A204.1 (cell line): Measurements from ENCODE around the gene DCAF4.

ENCODE experiments used
- FAIRE-seq: peaks from 2 replicates; lab custom pipeline; 2012; peaks lifted over from hg19 to GRCh38; lab: Jason Lieb, UNC

DCAF4 gene

GRCh38 chr14:72926292-72927028 lies at the start of gene DCAF4:
DCAF4 (plus strand) TSS chr14:72926464; CDS start chr14:72937979, 11,515 bp downstream.
- peak; percentile 94 for FAIRE-seq

GRCh38 chr14:72876710-72877063 lies 49.6 kb upstream of the DCAF4 start:
- FAIRE-seq = no peak

- no peak for FAIRE-seq
Observed at GRCh38 chr14:72878746-72879145, 47.5 kb upstream of the DCAF4 start.

- FAIRE-seq = no peak
Observed at GRCh38 chr14:72879431-72879830, 46.8 kb upstream of the DCAF4 start.

GRCh38 chr14:72880164-72880563 lies 46.1 kb upstream of the DCAF4 start:
- FAIRE-seq = no peak

- FAIRE-seq = no peak
Observed at GRCh38 chr14:72880820-72881219, 45.4 kb upstream of the DCAF4 start.

- FAIRE-seq = no peak
Observed at GRCh38 chr14:72881543-72881942, 44.7 kb upstream of the DCAF4 start.

GRCh38 chr14:72882047-72882446 lies 44.2 kb upstream of the DCAF4 start:
- FAIRE-seq = no peak

GRCh38 chr14:72882463-72882862 lies 43.8 kb upstream of the DCAF4 start:
- no peak for FAIRE-seq

GRCh38 chr14:72883109-72883508 lies 43.2 kb upstream of the DCAF4 start:
- FAIRE-seq = no peak

GRCh38 chr14:72883961-72884360 lies 42.3 kb upstream of the DCAF4 start:
- FAIRE-seq = no peak

GRCh38 chr14:72884386-72884785 lies 41.9 kb upstream of the DCAF4 start:
- FAIRE-seq = no peak

- FAIRE-seq = no peak
Observed at GRCh38 chr14:72887514-72887913, 38.8 kb upstream of the DCAF4 start.

- no peak for FAIRE-seq
Observed at GRCh38 chr14:72888192-72888591, 38.1 kb upstream of the DCAF4 start.

- no peak for FAIRE-seq
Observed at GRCh38 chr14:72888636-72889201, 37.5 kb upstream of the DCAF4 start.

- FAIRE-seq = no peak
Observed at GRCh38 chr14:72889366-72889765, 36.9 kb upstream of the DCAF4 start.

GRCh38 chr14:72891666-72892102 lies 34.6 kb upstream of the DCAF4 start:
- FAIRE-seq = no peak

- no peak for FAIRE-seq
Observed at GRCh38 chr14:72892103-72892878, 34.0 kb upstream of the DCAF4 start.

- no peak for FAIRE-seq
Observed at GRCh38 chr14:72892879-72893635, 33.2 kb upstream of the DCAF4 start.

GRCh38 chr14:72893636-72894322 lies 32.5 kb upstream of the DCAF4 start, which contains the start of gene DPF3:
DPF3 (minus strand) TSS chr14:72894101; CDS start chr14:72894088, 13 bp downstream.
- FAIRE-seq = peak; percentile 79

GRCh38 chr14:72894323-72894622 lies 32.0 kb upstream of the DCAF4 start:
- no peak for FAIRE-seq
